ENCODE measurements around the gene ADGRD2.

The ADGRD2 gene

GRCh38 chr9:124480621-124480981, 30.4 kb downstream of the ADGRD2 start:
- Histone ChIP-seq H4K20me1 (ENCODE audit: insufficient read depth, low read length) (no peaks in the 10 kb centered on the region), H3K4me3 (ENCODE audit: low read length) (peak overlapping the region; percentile 31; the same call in 1 of the 2 replicates), H3K27ac (ENCODE audit: low read length) (no peak overlapping the region), H3K36me3 (replicated peaks; ENCODE audit: low read depth, low read length) (no peaks in the 10 kb centered on the region), H3K4me1 (ENCODE audit: low read length) (peaks cover 14% of the 10 kb centered on the region), H3K9me3 (ENCODE audit: insufficient read depth, low read length) (no peaks in the 10 kb centered on the region), H3K79me2 (ENCODE audit: low read length) (no peaks in the 10 kb centered on the region), H3K27me3 (ENCODE audit: low read depth, low read length) (no peaks in the 10 kb centered on the region), H3K9ac (ENCODE audit: low read length) (peak overlapping the region; percentile 13; the same call in 1 of the 2 replicates), H3K4me2 (ENCODE audit: low read length) (peak overlapping the region; percentile 67), H2AFZ (ENCODE audit: low read depth, low read length) (peak overlapping the region; percentile 96)
- TF ChIP-seq CTCF (IDR thresholded peaks at IDR 0.05; ENCODE audit: low read depth, low read length) (peak; percentile 74), EZH2phosphoT487 (IDR thresholded peaks at IDR 0.05; ENCODE audit: low read depth) (no peak)

DNA sequence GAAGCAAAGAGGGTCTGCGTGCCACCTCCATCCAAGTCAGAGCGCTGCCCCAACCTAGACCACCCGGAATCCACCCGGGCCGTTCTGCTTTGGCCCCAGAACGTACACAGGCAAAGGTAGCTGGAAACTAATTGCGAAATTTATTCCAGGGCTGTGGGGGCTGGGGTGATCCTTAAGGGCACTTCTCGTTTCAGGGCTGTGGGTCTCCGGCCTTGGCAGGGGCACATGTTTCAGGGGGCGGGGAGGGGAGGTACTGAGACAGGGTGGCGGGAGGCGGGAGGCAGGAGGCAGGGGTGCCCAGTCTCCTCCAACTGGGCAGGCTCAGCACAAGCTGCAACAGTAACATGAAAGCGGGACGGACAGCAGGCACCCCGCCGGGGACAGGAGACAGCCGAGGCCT, 30.9 kb downstream of the ADGRD2 start:
- no peaks in the 10 kb centered on the region for H3K79me2 ChIP-seq (ENCODE audit: low read length)
- H3K9ac ChIP-seq (ENCODE audit: low read length) = no peak overlapping the region
- no peaks in the 10 kb centered on the region for H3K36me3 ChIP-seq (replicated peaks; ENCODE audit: low read depth, low read length)
- no peak overlapping the region for H3K4me3 ChIP-seq (ENCODE audit: low read length)
- H3K4me2 ChIP-seq (ENCODE audit: low read length) = no peak overlapping the region
- no peaks in the 10 kb centered on the region for H4K20me1 ChIP-seq (ENCODE audit: insufficient read depth, low read length)
- no peaks in the 10 kb centered on the region for H3K9me3 ChIP-seq (ENCODE audit: insufficient read depth, low read length)
- no peaks in the 10 kb centered on the region for H3K27me3 ChIP-seq (ENCODE audit: low read depth, low read length)
- peaks cover 10% of the 10 kb centered on the region for H3K4me1 ChIP-seq (ENCODE audit: low read length)
- TF ChIP-seq EZH2phosphoT487 (IDR thresholded peaks at IDR 0.05; ENCODE audit: low read depth) (no peak), CTCF (IDR thresholded peaks at IDR 0.05; ENCODE audit: low read depth, low read length) (no peak)
- H3K27ac ChIP-seq (ENCODE audit: low read length) = no peak overlapping the region
- H2AFZ ChIP-seq (ENCODE audit: low read depth, low read length) = 0 out of 2 replicates have a peak overlapping the region, but pooled peaks have one; percentile 96

DNA sequence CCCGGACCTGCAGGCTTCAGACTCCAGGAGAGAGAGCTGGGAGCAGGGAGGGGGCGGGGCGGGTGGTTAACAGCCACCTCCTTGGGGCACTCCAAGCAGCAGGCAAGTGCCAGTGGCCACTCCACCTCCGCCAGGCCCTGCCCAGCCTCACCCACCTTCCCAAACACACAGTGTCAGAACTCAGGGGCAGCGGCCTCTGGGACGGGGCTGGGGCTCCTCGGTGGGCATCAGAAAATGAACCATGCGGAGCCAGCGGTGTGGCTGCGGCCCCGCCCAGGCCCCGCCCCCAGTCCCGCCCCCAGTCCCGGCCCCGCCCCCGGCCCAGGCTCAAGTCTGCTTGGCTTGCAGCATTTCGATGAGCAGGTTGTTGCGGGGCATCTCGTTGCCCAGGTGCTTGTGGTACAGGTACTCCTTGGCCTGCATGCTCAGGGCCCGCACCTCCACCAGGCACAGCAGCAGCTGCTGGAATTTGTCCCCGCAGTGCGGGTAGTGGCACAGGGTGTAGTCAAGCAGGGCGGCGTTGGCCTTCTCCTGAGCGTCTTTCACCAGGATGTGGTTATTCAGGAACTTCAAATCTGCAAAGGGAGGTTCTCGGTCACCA, 32.3 kb downstream of the ADGRD2 start:
- Histone ChIP-seq H3K27me3 (ENCODE audit: low read depth, low read length) (no peaks in the 10 kb centered on the region), H3K9ac (ENCODE audit: low read length) (no peak overlapping the region), H2AFZ (ENCODE audit: low read depth, low read length) (no peak overlapping the region), H3K4me1 (ENCODE audit: low read length) (peaks cover 7% of the 10 kb centered on the region), H4K20me1 (ENCODE audit: insufficient read depth, low read length) (no peaks in the 10 kb centered on the region), H3K4me3 (ENCODE audit: low read length) (no peak overlapping the region), H3K4me2 (ENCODE audit: low read length) (no peak overlapping the region), H3K36me3 (replicated peaks; ENCODE audit: low read depth, low read length) (no peaks in the 10 kb centered on the region), H3K79me2 (ENCODE audit: low read length) (no peaks in the 10 kb centered on the region), H3K27ac (ENCODE audit: low read length) (no peak overlapping the region), H3K9me3 (ENCODE audit: insufficient read depth, low read length) (no peaks in the 10 kb centered on the region)
- TF ChIP-seq CTCF (IDR thresholded peaks at IDR 0.05; ENCODE audit: low read depth, low read length) = no peak
- no peak for TF ChIP-seq EZH2phosphoT487 (IDR thresholded peaks at IDR 0.05; ENCODE audit: low read depth)

DNA sequence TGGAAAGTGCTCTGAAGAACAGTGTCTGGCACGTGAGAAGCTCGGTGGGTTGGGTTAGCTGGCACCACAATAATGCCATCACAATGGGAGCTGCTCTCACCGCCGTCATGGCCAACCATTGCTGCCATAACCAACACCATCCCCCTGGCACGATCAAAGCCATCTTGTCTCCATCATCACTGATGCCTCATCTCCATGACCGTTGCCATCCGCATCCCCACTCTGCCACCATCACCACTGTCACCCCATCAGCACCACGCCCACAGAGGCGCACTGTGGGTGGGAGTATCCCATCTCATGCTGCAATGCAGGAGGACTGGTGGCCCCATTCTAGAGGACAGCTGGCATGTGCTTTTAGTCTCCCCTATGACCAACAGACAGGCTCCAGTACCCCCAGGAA, 33.2 kb downstream of the ADGRD2 start:
- H3K36me3 ChIP-seq (replicated peaks; ENCODE audit: low read depth, low read length) = no peaks in the 10 kb centered on the region
- peaks cover 7% of the 10 kb centered on the region for H3K4me1 ChIP-seq (ENCODE audit: low read length)
- no peak overlapping the region for H3K4me3 ChIP-seq (ENCODE audit: low read length)
- no peak overlapping the region for H3K4me2 ChIP-seq (ENCODE audit: low read length)
- no peaks in the 10 kb centered on the region for H3K79me2 ChIP-seq (ENCODE audit: low read length)
- H3K9ac ChIP-seq (ENCODE audit: low read length) = no peak overlapping the region
- H3K27ac ChIP-seq (ENCODE audit: low read length) = no peak overlapping the region
- no peaks in the 10 kb centered on the region for H3K9me3 ChIP-seq (ENCODE audit: insufficient read depth, low read length)
- no peaks in the 10 kb centered on the region for H3K27me3 ChIP-seq (ENCODE audit: low read depth, low read length)
- no peak overlapping the region for H2AFZ ChIP-seq (ENCODE audit: low read depth, low read length)
- H4K20me1 ChIP-seq (ENCODE audit: insufficient read depth, low read length) = no peaks in the 10 kb centered on the region
- TF ChIP-seq CTCF (IDR thresholded peaks at IDR 0.05; ENCODE audit: low read depth, low read length) (no peak), EZH2phosphoT487 (IDR thresholded peaks at IDR 0.05; ENCODE audit: low read depth) (no peak)

All from OCI-LY3 (cell line).